Neural cell (in vitro differentiated cells): ENCODE measurements around the gene RAET1G.

ENCODE experiments used
- CTCF ChIP-seq: fragments of 450-650 bp; IDR thresholded peaks from 2 replicates; pipeline ENCODE4 v1.5.1; 2014; ENCODE audit warnings: antibody characterized with exemption, mild to moderate bottlenecking, moderate library complexity; ENCODE audit not compliant: poor library complexity, severe bottlenecking
- EZH2 ChIP-seq: fragments of 200-600, 300-800 bp; shearing (Covaris generic), sonication (generic); IDR thresholded peaks from 2 replicates; pipeline ENCODE4 v1.6.1; 2014; ENCODE audit warnings: antibody characterized with exemption, low read length, borderline replicate concordance, mild to moderate bottlenecking; ENCODE audit not compliant: insufficient read depth, poor library complexity, severe bottlenecking
- MXI1 ChIP-seq: fragments of 450-650 bp; conservative IDR thresholded peaks from 2 replicates; pipeline ENCODE4 v1.6.1; 2014; ENCODE audit warnings: antibody characterized with exemption, mild to moderate bottlenecking; ENCODE audit not compliant: poor library complexity, severe bottlenecking
- POLR2AphosphoS5 ChIP-seq: IDR thresholded peaks from 2 replicates; pipeline ENCODE4 v1.6.1; 2012
- REST ChIP-seq: IDR thresholded peaks from 2 replicates; pipeline ENCODE4 v1.6.1; 2012; ENCODE audit warnings: borderline replicate concordance

- TF ChIP-seq CTCF (no peak), EZH2 (no peak), MXI1 (no peak), REST (no peak), POLR2AphosphoS5 (no peak)
These were observed 536 bp upstream of the RAET1G start for GRCh38 chr6:149923327-149923986.
